ENCODE measurements around the gene CISD3. TPM values are rescaled to one million over a fixed set of nuclear protein-coding genes. Genes with fewer than 3 reads are reported as not detected.

Gene CISD3
- total and polyA plus RNA-seq, 2 of the 4 experiments (the other 2 are of a cell fraction), result 1.3 to 14.1 TPM

GRCh38 chr17:38706505-38707216, 23.5 kb upstream of the CISD3 start:
- H3K56ac ChIP-seq (ENCODE audit: extremely low read depth, insufficient read depth, low read length), result no peak overlapping the region
- no peak overlapping the region for H2BK20ac ChIP-seq (ENCODE audit: low read depth, low read length)
- no TSS peak for BruUV-seq (replicated peaks)
- DNase-seq, result no peak
- peak overlapping the region; percentile 93 for H3K4me2 ChIP-seq (ENCODE audit: low read depth, low read length)
- no peaks in the 10 kb centered on the region for H3K27me3 ChIP-seq (ENCODE audit: control insufficient read depth, insufficient read depth, low read length)
- in situ Hi-C loops (cut with MboI; ENCODE audit: low sequenced_read_pairs), result no loop called here
- H3K14ac ChIP-seq (replicated peaks; ENCODE audit: low read depth, low read length), result 0 out of 2 replicates have a peak overlapping the region, but pooled peaks have one; percentile 14
- H3K18ac ChIP-seq (ENCODE audit: low read depth, low read length), result no peak overlapping the region
- 38% methylated on average over 3 of the region's 20 CpGs; no CpG with 5 or more reads in 1 of the 2 experiments for WGBS, 2 experiments (ENCODE audit: extremely low coverage in 2 of 2, insufficient read length in 1 of 2)
- H4K5ac ChIP-seq (ENCODE audit: low read depth, low read length), result no peak overlapping the region
- H2AK9ac ChIP-seq (replicated peaks; ENCODE audit: low read depth, low read length, poor library complexity), result peak overlapping the region; percentile 97
- ATAC-seq (ENCODE audit: low read depth), result no peak
- intact Hi-C loops (cut with micrococcal nuclease), result no loop called here
- H4K91ac ChIP-seq (ENCODE audit: insufficient read depth, low read depth, low read length), result no peak overlapping the region
- H3K9me1 ChIP-seq (ENCODE audit: insufficient read depth, low read length), result peaks cover 7% of the 10 kb centered on the region; the same call in 1 of the 2 replicates
- H2BK15ac ChIP-seq (ENCODE audit: low read depth, low read length), result 0 out of 3 replicates have a peak overlapping the region, but pooled peaks have one; percentile 36
- peaks cover 20% of the 10 kb centered on the region; the same call in 1 of the 2 replicates for H3K36me3 ChIP-seq (ENCODE audit: control insufficient read depth, insufficient read depth, low read length)
- H3K9me3 ChIP-seq (ENCODE audit: control insufficient read depth, insufficient read depth, low read length), result no peaks in the 10 kb centered on the region
- ChIA-PET POLR2A (ENCODE audit: unreplicated experiment) (no interaction called here), CTCF (no interaction called here)
- peak overlapping the region; percentile 86; the same call in 1 of the 2 replicates for H3K23ac ChIP-seq (ENCODE audit: low read depth, low read length)
- H3K4me3 ChIP-seq (ENCODE audit: insufficient read depth, low read depth, low read length), result peak overlapping the region; percentile 68
- peak overlapping the region in 1 of 2 experiments; percentile 29; a peak in 1 of 4 replicates for H4K8ac ChIP-seq (ENCODE audit: low read depth in 2 of 2, low read length in 2 of 2)
- H3K79me1 ChIP-seq (ENCODE audit: low read depth in 1 of 2, low read length in 2 of 2), result peaks cover 22 to 69% of the 10 kb centered on the region in 2 experiments; a peak in 3 of 4 replicates
- H2BK5ac ChIP-seq (ENCODE audit: low read depth, low read length, poor library complexity, severe bottlenecking), result no peak overlapping the region
- peak overlapping the region; percentile 27 for H2AK5ac ChIP-seq (ENCODE audit: low read depth, low read length)
- dilution Hi-C loops (cut with HindIII; ENCODE audit: low sequenced_read_pairs, unreplicated experiment), result no loop called here
- H2AFZ ChIP-seq (replicated peaks; ENCODE audit: low read length, poor library complexity), result peak overlapping the region; percentile 90
- H3K27ac ChIP-seq (ENCODE audit: insufficient read depth, low read length), result peak overlapping the region; percentile 3; the same call in 1 of the 2 replicates
- H3K4me1 ChIP-seq (ENCODE audit: control insufficient read depth, insufficient read depth, low read length), result peaks cover 11% of the 10 kb centered on the region
- H3K4ac ChIP-seq (ENCODE audit: low read depth, low read length), result peak overlapping the region; percentile 48
- H3K9ac ChIP-seq (ENCODE audit: low read depth, low read length), result peak overlapping the region; percentile 71
- no peak overlapping the region for H2BK120ac ChIP-seq (ENCODE audit: low read depth, low read length)
- peaks cover 27% of the 10 kb centered on the region; the same call in 1 of the 2 replicates for H4K20me1 ChIP-seq (ENCODE audit: insufficient read depth, low read length)
- TF ChIP-seq CEBPB (IDR thresholded peaks at IDR 0.05; ENCODE audit: low read depth, low read length) (no peak), ELK1 (IDR thresholded peaks at IDR 0.05; ENCODE audit: borderline replicate concordance, low read depth, low read length) (no peak), MXI1 (IDR thresholded peaks at IDR 0.05; ENCODE audit: borderline replicate concordance, low read depth, low read length) (no peak), SMC3 (IDR thresholded peaks at IDR 0.05; ENCODE audit: low read depth, low read length) (no peak), CTCF (conservative IDR thresholded peaks at IDR 0.05; ENCODE audit: low read depth, low read length) (no peak), RCOR1 (IDR thresholded peaks at IDR 0.05; ENCODE audit: insufficient replicate concordance, low read length) (no peak), RFX5 (IDR thresholded peaks at IDR 0.05; ENCODE audit: low read depth, low read length) (no peak), NFE2L2 (IDR thresholded peaks at IDR 0.05; ENCODE audit: low read depth, low read length) (no peak), CHD1 (IDR thresholded peaks at IDR 0.05; ENCODE audit: low read depth, low read length) (no peak), FOS (IDR thresholded peaks at IDR 0.05; ENCODE audit: low read depth, low read length) (no peak), MAZ (IDR thresholded peaks at IDR 0.05; ENCODE audit: borderline replicate concordance, low read depth, low read length) (no peak), MAFK (IDR thresholded peaks at IDR 0.05; ENCODE audit: low read depth, low read length) (no peak), RAD21 (IDR thresholded peaks at IDR 0.05; ENCODE audit: low read length) (no peak), POLR2A (IDR thresholded peaks at IDR 0.05; ENCODE audit: low read depth, low read length) (no peak)
- TF ChIP-seq, protein P1, sequence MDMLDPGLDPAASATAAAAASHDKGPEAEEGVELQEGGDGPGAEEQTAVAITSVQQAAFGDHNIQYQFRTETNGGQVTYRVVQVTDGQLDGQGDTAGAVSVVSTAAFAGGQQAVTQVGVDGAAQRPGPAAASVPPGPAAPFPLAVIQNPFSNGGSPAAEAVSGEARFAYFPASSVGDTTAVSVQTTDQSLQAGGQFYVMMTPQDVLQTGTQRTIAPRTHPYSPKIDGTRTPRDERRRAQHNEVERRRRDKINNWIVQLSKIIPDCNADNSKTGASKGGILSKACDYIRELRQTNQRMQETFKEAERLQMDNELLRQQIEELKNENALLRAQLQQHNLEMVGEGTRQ (IDR thresholded peaks at IDR 0.05; ENCODE audit: low read depth, low read length), result no peak
